ENCODE measurements around the gene DEPDC5. TPM values are rescaled to one million over a fixed set of nuclear protein-coding genes. Genes with fewer than 3 reads are reported as not detected.
A peak's percentile ranks its signal among the peaks of the same experiment; 100 is the strongest.

DEPDC5 gene
- total and polyA plus RNA-seq, 9 of the 15 experiments (the other 6 are each of a cell fraction or from before 2014, with no cell fraction given), result 2.3 to 12.3 (median 10.7) TPM

- TF ChIP-seq, protein P1, sequence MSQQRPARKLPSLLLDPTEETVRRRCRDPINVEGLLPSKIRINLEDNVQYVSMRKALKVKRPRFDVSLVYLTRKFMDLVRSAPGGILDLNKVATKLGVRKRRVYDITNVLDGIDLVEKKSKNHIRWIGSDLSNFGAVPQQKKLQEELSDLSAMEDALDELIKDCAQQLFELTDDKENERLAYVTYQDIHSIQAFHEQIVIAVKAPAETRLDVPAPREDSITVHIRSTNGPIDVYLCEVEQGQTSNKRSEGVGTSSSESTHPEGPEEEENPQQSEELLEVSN (IDR thresholded peaks at IDR 0.05; ENCODE audit: borderline replicate concordance in 1 of 2, extremely low read depth in 1 of 2, insufficient read depth in 1 of 2, insufficient read length in 1 of 2, low read depth in 1 of 2, low read length in 1 of 2, poor library complexity in 1 of 2, severe bottlenecking in 1 of 2), result no peak
- TF ChIP-seq, protein P2, sequence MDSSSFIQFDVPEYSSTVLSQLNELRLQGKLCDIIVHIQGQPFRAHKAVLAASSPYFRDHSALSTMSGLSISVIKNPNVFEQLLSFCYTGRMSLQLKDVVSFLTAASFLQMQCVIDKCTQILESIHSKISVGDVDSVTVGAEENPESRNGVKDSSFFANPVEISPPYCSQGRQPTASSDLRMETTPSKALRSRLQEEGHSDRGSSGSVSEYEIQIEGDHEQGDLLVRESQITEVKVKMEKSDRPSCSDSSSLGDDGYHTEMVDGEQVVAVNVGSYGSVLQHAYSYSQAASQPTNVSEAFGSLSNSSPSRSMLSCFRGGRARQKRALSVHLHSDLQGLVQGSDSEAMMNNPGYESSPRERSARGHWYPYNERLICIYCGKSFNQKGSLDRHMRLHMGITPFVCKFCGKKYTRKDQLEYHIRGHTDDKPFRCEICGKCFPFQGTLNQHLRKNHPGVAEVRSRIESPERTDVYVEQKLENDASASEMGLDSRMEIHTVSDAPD (CRISPR knock-in tag; IDR thresholded peaks at IDR 0.05), result no peak
- TF ChIP-seq ILK (tag; IDR thresholded peaks at IDR 0.05; ENCODE audit: borderline replicate concordance, low read depth), result no peak
- TF ChIP-seq THAP7 (CRISPR knock-in tag; IDR thresholded peaks at IDR 0.05), result no peak
- no peak for TF ChIP-seq NFRKB (IDR thresholded peaks at IDR 0.05; ENCODE audit: low read depth)
- TF ChIP-seq NEUROD1 (IDR thresholded peaks at IDR 0.05; ENCODE audit: borderline replicate concordance, low read depth, low read length, partially characterized antibody), result peak; percentile 51
- TF ChIP-seq DMBX1 (CRISPR knock-in tag; IDR thresholded peaks at IDR 0.05; ENCODE audit: borderline replicate concordance), result 0 out of 2 replicates have a peak, but pooled peaks have one; percentile 34
- TF ChIP-seq ZNF75A (CRISPR knock-in tag; IDR thresholded peaks at IDR 0.05), result no peak
- no peak for TF ChIP-seq MCM2 (IDR thresholded peaks at IDR 0.05; ENCODE audit: low read depth)
- TF ChIP-seq SMAD4 (CRISPR knock-in tag; conservative IDR thresholded peaks at IDR 0.05), result no peak
- TF ChIP-seq FIP1L1 (IDR thresholded peaks at IDR 0.05; ENCODE audit: low read depth, low read length, poor library complexity, severe bottlenecking), result no peak
- TF ChIP-seq ZFP1 (CRISPR knock-in tag; IDR thresholded peaks at IDR 0.05), result no peak
- no peak for TF ChIP-seq ZNF408 (CRISPR knock-in tag; IDR thresholded peaks at IDR 0.05; ENCODE audit: low read depth)
- no peak for TF ChIP-seq RFX5 (IDR thresholded peaks at IDR 0.05; ENCODE audit: low read depth, low read length)
- TF ChIP-seq, protein P3, sequence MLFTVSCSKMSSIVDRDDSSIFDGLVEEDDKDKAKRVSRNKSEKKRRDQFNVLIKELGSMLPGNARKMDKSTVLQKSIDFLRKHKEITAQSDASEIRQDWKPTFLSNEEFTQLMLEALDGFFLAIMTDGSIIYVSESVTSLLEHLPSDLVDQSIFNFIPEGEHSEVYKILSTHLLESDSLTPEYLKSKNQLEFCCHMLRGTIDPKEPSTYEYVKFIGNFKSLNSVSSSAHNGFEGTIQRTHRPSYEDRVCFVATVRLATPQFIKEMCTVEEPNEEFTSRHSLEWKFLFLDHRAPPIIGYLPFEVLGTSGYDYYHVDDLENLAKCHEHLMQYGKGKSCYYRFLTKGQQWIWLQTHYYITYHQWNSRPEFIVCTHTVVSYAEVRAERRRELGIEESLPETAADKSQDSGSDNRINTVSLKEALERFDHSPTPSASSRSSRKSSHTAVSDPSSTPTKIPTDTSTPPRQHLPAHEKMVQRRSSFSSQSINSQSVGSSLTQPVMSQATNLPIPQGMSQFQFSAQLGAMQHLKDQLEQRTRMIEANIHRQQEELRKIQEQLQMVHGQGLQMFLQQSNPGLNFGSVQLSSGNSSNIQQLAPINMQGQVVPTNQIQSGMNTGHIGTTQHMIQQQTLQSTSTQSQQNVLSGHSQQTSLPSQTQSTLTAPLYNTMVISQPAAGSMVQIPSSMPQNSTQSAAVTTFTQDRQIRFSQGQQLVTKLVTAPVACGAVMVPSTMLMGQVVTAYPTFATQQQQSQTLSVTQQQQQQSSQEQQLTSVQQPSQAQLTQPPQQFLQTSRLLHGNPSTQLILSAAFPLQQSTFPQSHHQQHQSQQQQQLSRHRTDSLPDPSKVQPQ (CRISPR knock-in tag; IDR thresholded peaks at IDR 0.05; ENCODE audit: borderline replicate concordance), result no peak
- no peak for TF ChIP-seq SNAPC5 (CRISPR knock-in tag; IDR thresholded peaks at IDR 0.05)
- TF ChIP-seq, protein P4, sequence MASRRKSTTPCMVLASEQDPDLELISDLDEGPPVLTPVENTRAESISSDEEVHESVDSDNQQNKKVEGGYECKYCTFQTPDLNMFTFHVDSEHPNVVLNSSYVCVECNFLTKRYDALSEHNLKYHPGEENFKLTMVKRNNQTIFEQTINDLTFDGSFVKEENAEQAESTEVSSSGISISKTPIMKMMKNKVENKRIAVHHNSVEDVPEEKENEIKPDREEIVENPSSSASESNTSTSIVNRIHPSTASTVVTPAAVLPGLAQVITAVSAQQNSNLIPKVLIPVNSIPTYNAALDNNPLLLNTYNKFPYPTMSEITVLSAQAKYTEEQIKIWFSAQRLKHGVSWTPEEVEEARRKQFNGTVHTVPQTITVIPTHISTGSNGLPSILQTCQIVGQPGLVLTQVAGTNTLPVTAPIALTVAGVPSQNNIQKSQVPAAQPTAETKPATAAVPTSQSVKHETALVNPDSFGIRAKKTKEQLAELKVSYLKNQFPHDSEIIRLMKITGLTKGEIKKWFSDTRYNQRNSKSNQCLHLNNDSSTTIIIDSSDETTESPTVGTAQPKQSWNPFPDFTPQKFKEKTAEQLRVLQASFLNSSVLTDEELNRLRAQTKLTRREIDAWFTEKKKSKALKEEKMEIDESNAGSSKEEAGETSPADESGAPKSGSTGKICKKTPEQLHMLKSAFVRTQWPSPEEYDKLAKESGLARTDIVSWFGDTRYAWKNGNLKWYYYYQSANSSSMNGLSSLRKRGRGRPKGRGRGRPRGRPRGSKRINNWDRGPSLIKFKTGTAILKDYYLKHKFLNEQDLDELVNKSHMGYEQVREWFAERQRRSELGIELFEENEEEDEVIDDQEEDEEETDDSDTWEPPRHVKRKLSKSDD (conservative IDR thresholded peaks at IDR 0.05; ENCODE audit: low read length), result no peak
- peak; percentile 24; the same call in 1 of the 2 replicates for TF ChIP-seq NFE2 (IDR thresholded peaks at IDR 0.05; ENCODE audit: low read depth)
- TF ChIP-seq HDAC2 (IDR thresholded peaks at IDR 0.05), result no peak
- TF ChIP-seq RCOR1 (IDR thresholded peaks at IDR 0.05; ENCODE audit: borderline replicate concordance in 1 of 2, low read depth in 2 of 2, low read length in 2 of 2), result peak; percentile 63 to 69; a peak in 2 of 4 replicates
These were observed 183.5 kb downstream of the DEPDC5 start (continued) for GRCh38 chr22:31937341-31937740.

Measured in K562 (cell line).